Adipocyte (in vitro differentiated cells): ENCODE results near the gene PRKAR2B.

ENCODE experiments used
- DNase-seq: peaks from one replicate; pipeline ENCODE4 v3.0.0-alpha.2; 2015; ENCODE audit warnings: low read depth
- H3K27me3 ChIP-seq: replicated peaks from 2 replicates; pipeline ENCODE4 v1.7.0; 2013; ENCODE audit warnings: mild to moderate bottlenecking, low read length, moderate library complexity; ENCODE audit not compliant: control insufficient read depth, insufficient read depth
- H3K36me3 ChIP-seq: 2 replicates; pipeline ENCODE4 v1.7.0; 2013; ENCODE audit warnings: low read length, mild to moderate bottlenecking, moderate library complexity; ENCODE audit not compliant: control insufficient read depth, insufficient read depth, severe bottlenecking
- H3K4me1 ChIP-seq: 2 replicates; pipeline ENCODE4 v1.7.0; 2013; ENCODE audit warnings: mild to moderate bottlenecking, low read length, moderate library complexity; ENCODE audit not compliant: control insufficient read depth, insufficient read depth
- H3K4me3 ChIP-seq: 2 replicates; pipeline ENCODE4 v1.7.0; 2013; ENCODE audit warnings: mild to moderate bottlenecking, low read length, moderate library complexity
- H3K9ac ChIP-seq: 2 replicates; pipeline ENCODE4 v1.7.0; 2013; ENCODE audit warnings: mild to moderate bottlenecking, low read length, moderate library complexity
- H3K9me3 ChIP-seq: 2 replicates; pipeline ENCODE4 v1.7.0; 2013; ENCODE audit warnings: mild to moderate bottlenecking, low read length, moderate library complexity; ENCODE audit not compliant: control insufficient read depth

The PRKAR2B gene

DNA sequence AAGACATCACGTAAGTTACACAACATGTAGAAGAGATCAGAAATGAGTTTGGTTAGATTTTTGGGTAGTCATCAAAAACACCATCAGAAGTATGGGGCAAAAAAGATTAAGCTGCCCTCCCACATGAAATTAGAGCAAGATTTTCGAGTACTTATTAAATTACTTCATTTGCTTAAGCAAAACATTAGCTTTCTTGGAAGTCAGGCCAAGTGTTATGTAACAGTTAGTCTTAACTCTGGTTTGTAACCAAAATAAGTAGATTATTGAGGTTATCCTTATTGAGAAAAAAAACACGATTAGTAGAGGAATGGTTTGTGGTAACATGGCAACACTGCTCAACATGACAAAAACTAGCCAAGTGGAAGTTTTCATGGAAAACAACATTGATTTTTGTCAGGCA, 162.2 kb downstream of the PRKAR2B start:
- no peak for DNase-seq
- H3K27me3 ChIP-seq = no peaks in the 10 kb centered on the region
- no peak overlapping the region for H3K4me3 ChIP-seq
- H3K9ac ChIP-seq = no peak overlapping the region
- H3K36me3 ChIP-seq = peaks cover 53% of the 10 kb centered on the region
- no peaks in the 10 kb centered on the region for H3K9me3 ChIP-seq
- peaks cover 33% of the 10 kb centered on the region for H3K4me1 ChIP-seq

DNA sequence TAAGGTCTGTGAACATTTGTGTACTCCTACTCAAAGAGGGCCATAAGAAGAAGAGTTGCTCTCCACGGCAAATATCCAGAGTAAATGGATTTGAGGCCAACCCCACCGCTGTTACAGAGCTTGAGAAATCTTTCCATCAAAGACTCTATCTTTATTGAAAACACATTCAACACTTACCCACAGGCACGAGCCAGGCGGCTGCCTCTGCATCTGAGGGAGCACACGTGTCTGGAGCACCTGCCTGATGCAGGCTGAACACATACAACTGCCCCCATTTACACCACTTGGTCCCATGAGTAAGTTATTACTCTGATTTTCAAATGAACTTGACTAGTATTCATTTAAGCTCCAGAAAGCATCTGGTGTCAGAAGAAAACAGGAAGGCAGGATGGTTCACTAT, 163.0 kb downstream of the PRKAR2B start:
- Histone ChIP-seq H3K4me3 (peak overlapping the region; percentile 4), H3K36me3 (peaks cover 45% of the 10 kb centered on the region), H3K9me3 (no peaks in the 10 kb centered on the region), H3K9ac (peak overlapping the region; percentile 68), H3K4me1 (peaks cover 31% of the 10 kb centered on the region), H3K27me3 (no peaks in the 10 kb centered on the region)
- DNase-seq = peak; percentile 39

- H3K36me3 ChIP-seq = peaks cover 39% of the 10 kb centered on the region
- H3K27me3 ChIP-seq = no peaks in the 10 kb centered on the region
- DNase-seq = peak; percentile 85
- peak overlapping the region; percentile 48 for H3K4me3 ChIP-seq
- peaks cover 35% of the 10 kb centered on the region for H3K4me1 ChIP-seq
- H3K9me3 ChIP-seq = no peaks in the 10 kb centered on the region
- H3K9ac ChIP-seq = peak overlapping the region; percentile 68
Observed at GRCh38 chr7:107208024-107208521, 163.6 kb downstream of the PRKAR2B start.

- peaks cover 38% of the 10 kb centered on the region for H3K4me1 ChIP-seq
- H3K27me3 ChIP-seq = no peaks in the 10 kb centered on the region
- peak overlapping the region; percentile 68 for H3K9ac ChIP-seq
- no peak for DNase-seq
- no peaks in the 10 kb centered on the region for H3K9me3 ChIP-seq
- H3K4me3 ChIP-seq = peak overlapping the region; percentile 48
- H3K36me3 ChIP-seq = peaks cover 34% of the 10 kb centered on the region
Observed at GRCh38 chr7:107208563-107208962, 164.1 kb downstream of the PRKAR2B start.

- Histone ChIP-seq H3K4me1 (peaks cover 41% of the 10 kb centered on the region), H3K9me3 (no peaks in the 10 kb centered on the region), H3K27me3 (no peaks in the 10 kb centered on the region), H3K9ac (no peak overlapping the region), H3K4me3 (no peak overlapping the region), H3K36me3 (peaks cover 25% of the 10 kb centered on the region)
- DNase-seq = no peak
Observed at GRCh38 chr7:107209565-107209964, 165.1 kb downstream of the PRKAR2B start.

GRCh38 chr7:107210400-107210799, 165.9 kb downstream of the PRKAR2B start:
- Histone ChIP-seq H3K4me3 (no peak overlapping the region), H3K36me3 (peaks cover 17% of the 10 kb centered on the region), H3K27me3 (no peaks in the 10 kb centered on the region), H3K4me1 (peaks cover 41% of the 10 kb centered on the region), H3K9me3 (no peaks in the 10 kb centered on the region), H3K9ac (no peak overlapping the region)
- no peak for DNase-seq
